GM12878 (cell line): ENCODE results near the gene FARSB.

ENCODE experiments used
- CTCF ChIP-seq, 3 experiments: IDR thresholded peaks in 2 of 3; conservative IDR thresholded peaks in 1 of 3; 2 replicates each; pipeline ENCODE4 v1.5.1; 2011; ENCODE audit warnings: low read depth in 3 of 3, low read length in 3 of 3, mild to moderate bottlenecking in 3 of 3, control low read depth in 2 of 3, moderate library complexity in 2 of 3, inconsistent platforms in 1 of 3, mixed read lengths in 1 of 3; ENCODE audit not compliant: control insufficient read depth in 2 of 3, insufficient read depth in 1 of 3; ENCODE audit errors: extremely low read depth in 1 of 3
- FOXK2 ChIP-seq: fragments of 450-650 bp; IDR thresholded peaks from 2 replicates; pipeline ENCODE4 v1.6.1; 2017; ENCODE audit warnings: mild to moderate bottlenecking, moderate library complexity
- FOXM1 ChIP-seq: IDR thresholded peaks from 2 replicates; pipeline ENCODE4 v1.6.1; 2012; ENCODE audit warnings: low read depth, mild to moderate bottlenecking, inconsistent platforms, low read length, moderate library complexity
- GABPA ChIP-seq: IDR thresholded peaks from 2 replicates; pipeline ENCODE4 v1.6.1; 2014; ENCODE audit warnings: antibody characterized with exemption, low read depth, mild to moderate bottlenecking, inconsistent platforms
- HDAC2 ChIP-seq: fragments of 200-600 bp; sonication (generic); IDR thresholded peaks from 2 replicates; pipeline ENCODE4 v1.6.1; 2017
- PBX3 ChIP-seq: IDR thresholded peaks from 2 replicates; pipeline ENCODE4 v1.6.1; 2011; ENCODE audit warnings: mild to moderate bottlenecking, low read depth, low read length, moderate library complexity; ENCODE audit not compliant: insufficient replicate concordance
- REST ChIP-seq: IDR thresholded peaks from 2 replicates; pipeline ENCODE4 v1.6.1; 2012; ENCODE audit warnings: mild to moderate bottlenecking, low read depth, low read length
- TAF1 ChIP-seq: IDR thresholded peaks from 2 replicates; pipeline ENCODE4 v1.6.1; 2011; ENCODE audit warnings: mild to moderate bottlenecking, low read depth, low read length, borderline replicate concordance
- ZNF592 ChIP-seq: fragments of 450-650 bp; IDR thresholded peaks from 2 replicates; pipeline ENCODE4 v1.6.1; 2017; ENCODE audit warnings: mild to moderate bottlenecking, moderate library complexity

GRCh38 chr2:222637067-222637466 lies 18.8 kb downstream of the FARSB start:
- TF ChIP-seq ZNF592 (no peak), TAF1 (no peak), GABPA (no peak), CTCF (IDR thresholded peaks at IDR 0.05 in 2 of 3, conservative IDR thresholded peaks at IDR 0.05 in 1 of 3; ENCODE audit: control insufficient read depth in 2 of 3, extremely low read depth in 1 of 3, insufficient read depth in 1 of 3, low read depth in 3 of 3, low read length in 3 of 3) (no peak), HDAC2 (no peak), FOXK2 (no peak), REST (no peak), PBX3 (no peak), FOXM1 (no peak)
